HL-60/S4 treated with phorbol 12-myristate 13-acetate at 8.2 ng/mL for 4 days and 3 days (cell line): ENCODE results near the gene ITPR1.

ENCODE experiments used
- in situ Hi-C: fragments of 300-500 bp; cut with MboI; formaldehyde crosslinking; loops from 2 replicates; pipeline ENCODE4 v1.15.0; 2022; ENCODE audit warnings: low sequenced_read_pairs

The ITPR1 gene

DNA sequence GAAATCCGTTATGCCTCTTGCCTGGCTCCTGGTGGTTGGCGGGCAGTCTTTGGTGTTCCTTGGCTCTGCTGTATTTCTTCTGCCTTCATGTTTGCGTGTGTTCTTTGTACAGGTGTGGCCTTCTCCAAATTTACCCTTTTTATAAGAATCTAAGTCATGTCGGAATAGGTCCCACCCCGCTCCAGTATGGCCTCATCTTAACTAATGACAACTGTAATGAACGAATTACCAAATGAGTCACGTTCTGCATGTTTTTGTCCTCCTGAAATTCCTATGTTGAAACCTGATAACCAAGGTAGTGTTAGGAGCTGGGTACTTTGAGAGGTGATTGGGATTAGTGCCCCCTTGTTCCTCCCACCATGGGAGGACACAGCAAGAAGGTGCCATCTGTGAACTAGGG, 71.1 kb downstream of the ITPR1 start:
- in situ Hi-C loops, result no loop called here

GRCh38 chr3:4564928-4565586, 71.9 kb downstream of the ITPR1 start:
- in situ Hi-C loops, result no loop called here

DNA sequence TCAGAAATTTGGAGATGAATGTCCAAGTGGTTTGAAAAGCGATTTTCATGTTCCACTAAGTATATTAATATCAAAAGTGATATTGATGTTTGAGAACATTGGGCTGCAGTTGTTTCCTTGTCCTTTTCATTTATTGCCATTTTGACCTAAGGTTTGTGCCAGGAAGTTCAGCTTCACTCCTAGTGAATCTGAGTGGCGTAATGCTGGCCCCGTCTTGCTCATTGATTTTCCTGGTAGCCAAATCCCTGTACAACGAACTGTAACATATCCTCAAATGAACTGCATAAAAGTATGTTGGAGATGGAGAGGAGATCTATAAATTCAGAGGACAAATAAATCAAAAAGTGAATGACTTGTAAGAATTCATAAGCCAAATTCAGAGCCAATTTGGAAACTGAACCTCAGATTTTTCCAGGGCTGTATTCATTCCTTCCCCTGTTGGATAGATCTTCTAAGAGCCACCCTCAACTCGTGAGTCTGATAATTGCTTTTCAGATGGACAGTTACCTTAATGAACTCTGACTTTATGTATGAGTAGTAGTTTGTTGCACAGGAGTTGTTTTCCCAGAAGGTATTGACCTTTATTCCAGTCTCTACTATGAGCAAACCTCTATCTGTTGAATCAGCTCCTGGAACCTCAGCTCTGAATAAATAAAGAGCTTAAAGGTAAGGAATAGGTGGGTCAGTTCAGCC, 72.8 kb downstream of the ITPR1 start:
- in situ Hi-C loops, result no loop called here

GRCh38 chr3:4568841-4569240, 75.7 kb downstream of the ITPR1 start:
- in situ Hi-C loops, result no loop called here

DNA sequence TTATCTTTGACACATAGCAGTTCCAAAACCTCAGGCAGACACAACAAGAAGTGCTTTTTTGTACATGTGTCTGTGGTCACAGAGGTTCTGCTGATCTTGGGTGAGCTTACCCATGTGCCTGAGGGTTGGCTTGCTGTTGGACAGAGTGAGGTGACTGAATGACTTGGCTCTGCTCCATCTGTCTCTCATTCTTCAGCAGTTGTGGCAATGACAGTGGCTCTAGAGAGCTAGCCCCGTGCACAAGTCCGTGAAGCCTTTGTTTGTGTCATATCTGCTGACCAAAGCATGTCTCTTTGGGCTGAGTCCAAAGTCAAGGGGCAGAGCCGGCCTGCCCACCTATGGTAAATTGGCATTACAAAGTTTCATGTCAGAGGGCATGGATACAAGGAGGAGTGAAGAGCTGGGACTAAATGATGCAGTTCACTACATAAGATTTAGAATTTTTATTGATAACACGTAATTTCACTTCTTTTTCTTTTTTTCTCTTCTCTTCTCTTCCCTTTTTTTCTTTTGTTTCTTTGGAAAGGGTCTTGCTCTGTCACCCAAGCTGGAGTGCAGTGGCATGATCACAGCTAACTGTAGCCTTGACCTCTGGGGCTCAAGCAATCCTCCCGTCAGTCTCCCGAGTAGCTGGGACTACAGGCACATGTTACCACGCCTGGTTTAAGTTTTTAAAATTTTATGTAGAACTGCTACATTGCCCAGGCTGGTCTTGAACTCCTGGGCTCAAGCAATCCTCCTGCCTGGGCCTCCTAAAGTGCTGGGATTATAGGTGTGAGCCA, 77.9 kb downstream of the ITPR1 start:
- in situ Hi-C loops, result no loop called here

- in situ Hi-C loops, result no loop called here
Observed at GRCh38 chr3:4571690-4572334, 78.7 kb downstream of the ITPR1 start.

GRCh38 chr3:4573153-4573552, 80.0 kb downstream of the ITPR1 start:
- in situ Hi-C loops, result no loop called here

- in situ Hi-C loops, result no loop called here
Observed at GRCh38 chr3:4574426-4574965, 81.3 kb downstream of the ITPR1 start.

GRCh38 chr3:4575381-4575780, 82.2 kb downstream of the ITPR1 start:
- in situ Hi-C loops, result no loop called here

- in situ Hi-C loops, result no loop called here
Observed at GRCh38 chr3:4577721-4578120, 84.6 kb downstream of the ITPR1 start.

- in situ Hi-C loops, result no loop called here
Observed at GRCh38 chr3:4580346-4581123, 87.4 kb downstream of the ITPR1 start.

GRCh38 chr3:4581124-4581424, 87.9 kb downstream of the ITPR1 start:
- in situ Hi-C loops, result no loop called here

- in situ Hi-C loops, result no loop called here
Observed at GRCh38 chr3:4581498-4581897, 88.3 kb downstream of the ITPR1 start.

GRCh38 chr3:4581920-4582611, 88.9 kb downstream of the ITPR1 start:
- in situ Hi-C loops, result no loop called here

DNA sequence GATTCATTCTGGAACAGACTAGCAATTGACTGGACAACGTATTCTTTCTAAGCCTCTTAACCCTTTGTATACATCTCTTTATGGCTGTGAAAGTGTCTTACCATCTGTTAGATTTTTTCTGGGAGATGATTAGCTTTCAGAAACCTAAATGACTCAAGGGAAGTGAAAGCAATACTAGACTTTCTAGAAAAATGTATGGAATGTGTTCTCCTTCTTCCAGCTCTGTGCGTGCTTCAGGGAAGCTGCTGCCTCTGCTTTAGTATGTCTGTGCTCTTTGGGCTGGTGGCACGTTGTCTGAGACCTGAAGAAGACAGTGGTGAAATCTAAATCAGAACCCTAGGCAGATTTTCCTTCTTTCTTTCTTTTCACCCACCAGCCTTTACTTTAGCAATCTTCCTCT, 89.5 kb downstream of the ITPR1 start:
- in situ Hi-C loops, result no loop called here

DNA sequence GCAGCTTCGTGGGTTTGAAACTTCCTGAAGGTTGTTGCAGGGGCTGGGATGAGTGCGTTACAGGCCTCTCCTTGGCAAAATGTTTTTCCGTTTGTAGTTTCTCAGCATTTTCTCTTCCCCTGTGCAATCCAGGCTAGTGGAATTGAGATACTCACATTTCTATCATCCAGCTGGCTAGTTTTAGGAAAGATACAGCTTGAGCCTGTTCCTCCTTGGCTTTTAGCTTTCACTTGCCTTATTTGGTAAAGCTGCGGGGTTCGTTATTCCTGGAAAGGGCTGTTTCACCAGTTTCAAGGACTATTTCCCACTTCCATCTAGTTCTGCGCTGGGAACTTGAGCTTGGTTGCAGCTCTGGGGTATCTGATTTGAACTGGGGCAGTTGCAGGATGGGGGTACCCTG, 90.3 kb downstream of the ITPR1 start:
- in situ Hi-C loops, result no loop called here

DNA sequence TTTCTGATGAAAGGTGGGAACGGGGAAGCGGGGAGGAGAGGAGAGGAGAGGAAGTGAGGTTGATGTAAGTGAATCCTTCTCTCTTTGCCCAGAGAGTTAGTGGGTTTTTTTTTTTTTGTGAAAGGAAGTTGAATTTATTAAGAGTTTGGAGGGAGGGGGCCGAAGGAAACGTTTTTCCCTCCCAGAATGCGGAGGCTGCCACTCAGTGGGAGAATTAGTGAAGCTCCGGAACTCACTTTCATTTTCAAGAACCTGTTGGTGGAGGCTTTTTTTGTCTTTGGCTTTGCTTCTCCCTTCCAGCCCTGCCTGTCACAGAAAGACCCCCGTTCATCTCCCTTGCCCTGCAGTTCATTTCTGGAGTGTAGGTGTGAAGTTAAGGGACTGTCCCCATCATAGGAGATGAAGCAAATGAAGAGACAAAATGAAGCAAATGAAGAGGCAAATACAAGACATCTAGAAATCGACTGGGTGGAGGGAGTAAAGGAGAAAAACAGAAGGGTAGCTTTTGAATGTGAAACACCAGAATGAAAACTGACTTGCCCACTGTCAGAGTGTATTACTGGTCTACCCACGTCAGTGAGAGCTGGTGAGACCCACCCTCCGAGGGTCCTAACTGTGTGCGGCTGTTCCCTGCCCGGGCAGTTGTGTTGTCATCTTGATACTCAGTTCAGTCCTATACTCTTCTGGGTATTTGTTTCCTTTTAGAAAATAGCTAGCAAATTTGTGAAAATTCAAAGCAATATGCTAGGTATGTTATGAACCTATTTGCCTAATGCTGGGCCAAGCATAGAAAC, 91.5 kb downstream of the ITPR1 start:
- in situ Hi-C loops, result no loop called here

- in situ Hi-C loops, result no loop called here
Observed at GRCh38 chr3:4586381-4586780, 93.2 kb downstream of the ITPR1 start.
